ENCODE measurements around the gene ATP6V1E1.

ATP6V1E1 gene

GRCh38 chr22:17589810-17590375 is 38.7 kb downstream of the ATP6V1E1 start:
- no peak for TF ChIP-seq CTCF (conservative IDR thresholded peaks at IDR 0.05; ENCODE audit: low read depth, low read length)
- no peaks in the 10 kb centered on the region for H3K4me1 ChIP-seq (ENCODE audit: low read depth, poor library complexity, severe bottlenecking)
- H3K9ac ChIP-seq, result no peak overlapping the region
- H4K20me1 ChIP-seq (ENCODE audit: insufficient read depth), result no peaks in the 10 kb centered on the region
- H3K4me2 ChIP-seq, result no peak overlapping the region
- H3K27me3 ChIP-seq (ENCODE audit: insufficient read depth, low read depth), result no peaks in the 10 kb centered on the region
- no peaks in the 10 kb centered on the region for H3K79me2 ChIP-seq (ENCODE audit: insufficient read depth, low read depth)
- H3K36me3 ChIP-seq (ENCODE audit: insufficient read depth), result no peaks in the 10 kb centered on the region
- H2AFZ ChIP-seq (ENCODE audit: low read depth), result no peak overlapping the region
- no peak overlapping the region for H3K27ac ChIP-seq
- no peak overlapping the region for H3K4me3 ChIP-seq (IDR thresholded peaks at IDR 0.05; ENCODE audit: insufficient read depth, low read depth, low read length)

- Histone ChIP-seq H3K79me2 (ENCODE audit: insufficient read depth, low read depth) (no peaks in the 10 kb centered on the region), H3K4me1 (ENCODE audit: low read depth, poor library complexity, severe bottlenecking) (no peaks in the 10 kb centered on the region), H4K20me1 (ENCODE audit: insufficient read depth) (no peaks in the 10 kb centered on the region), H3K4me2 (no peak overlapping the region), H3K9ac (no peak overlapping the region), H3K27ac (no peak overlapping the region), H3K27me3 (ENCODE audit: insufficient read depth, low read depth) (no peaks in the 10 kb centered on the region), H3K4me3 (IDR thresholded peaks at IDR 0.05; ENCODE audit: insufficient read depth, low read depth, low read length) (no peak overlapping the region), H2AFZ (ENCODE audit: low read depth) (no peak overlapping the region), H3K36me3 (ENCODE audit: insufficient read depth) (no peaks in the 10 kb centered on the region)
- TF ChIP-seq CTCF (conservative IDR thresholded peaks at IDR 0.05; ENCODE audit: low read depth, low read length), result no peak
Observed at GRCh38 chr22:17588606-17589005, 39.9 kb downstream of the ATP6V1E1 start.

- no peak overlapping the region for H2AFZ ChIP-seq (ENCODE audit: low read depth)
- H3K36me3 ChIP-seq (ENCODE audit: insufficient read depth), result no peaks in the 10 kb centered on the region
- H3K27ac ChIP-seq, result no peak overlapping the region
- H3K79me2 ChIP-seq (ENCODE audit: insufficient read depth, low read depth), result no peaks in the 10 kb centered on the region
- no peak overlapping the region for H3K9ac ChIP-seq
- H4K20me1 ChIP-seq (ENCODE audit: insufficient read depth), result no peaks in the 10 kb centered on the region
- no peaks in the 10 kb centered on the region for H3K27me3 ChIP-seq (ENCODE audit: insufficient read depth, low read depth)
- H3K4me2 ChIP-seq, result no peak overlapping the region
- no peak for TF ChIP-seq CTCF (conservative IDR thresholded peaks at IDR 0.05; ENCODE audit: low read depth, low read length)
- no peak overlapping the region for H3K4me3 ChIP-seq (IDR thresholded peaks at IDR 0.05; ENCODE audit: insufficient read depth, low read depth, low read length)
- H3K4me1 ChIP-seq (ENCODE audit: low read depth, poor library complexity, severe bottlenecking), result no peaks in the 10 kb centered on the region
Observed at GRCh38 chr22:17587629-17588028, 40.9 kb downstream of the ATP6V1E1 start.

GRCh38 chr22:17586831-17587440 is 41.6 kb downstream of the ATP6V1E1 start:
- H4K20me1 ChIP-seq (ENCODE audit: insufficient read depth), result no peaks in the 10 kb centered on the region
- no peak overlapping the region for H2AFZ ChIP-seq (ENCODE audit: low read depth)
- H3K4me3 ChIP-seq (IDR thresholded peaks at IDR 0.05; ENCODE audit: insufficient read depth, low read depth, low read length), result no peak overlapping the region
- H3K36me3 ChIP-seq (ENCODE audit: insufficient read depth), result no peaks in the 10 kb centered on the region
- H3K27me3 ChIP-seq (ENCODE audit: insufficient read depth, low read depth), result no peaks in the 10 kb centered on the region
- H3K9ac ChIP-seq, result no peak overlapping the region
- TF ChIP-seq CTCF (conservative IDR thresholded peaks at IDR 0.05; ENCODE audit: low read depth, low read length), result no peak
- H3K4me2 ChIP-seq, result no peak overlapping the region
- no peak overlapping the region for H3K27ac ChIP-seq
- no peaks in the 10 kb centered on the region for H3K79me2 ChIP-seq (ENCODE audit: insufficient read depth, low read depth)
- H3K4me1 ChIP-seq (ENCODE audit: low read depth, poor library complexity, severe bottlenecking), result no peaks in the 10 kb centered on the region

All from KMS-11 (cell line).